Fibroblast of lung (primary cell): ENCODE results near the gene IRF2. TPM values are rescaled to one million over a fixed set of nuclear protein-coding genes. Genes with fewer than 3 reads are reported as not detected.
"Not testable (repeated sequence)": the region's sequence is repeated elsewhere in the genome, so short reads cannot be mapped to it uniquely, and the experiment has no call there.

Experiments
- DNase-seq, 2 donors: peaks; one replicate each; pipeline versions ENCODE4 v3.0.0 to v3.0.0-alpha.2; 2010; ENCODE audit warnings: low read depth in 2 of 2
- H2AFZ ChIP-seq: 2 replicates; pipeline ENCODE4 v1.5.1; 2012; ENCODE audit warnings: low read length, control low read depth, inconsistent platforms
- H3K27ac ChIP-seq: 2 replicates; pipeline ENCODE4 v1.5.1; 2011; ENCODE audit warnings: low read length, control low read depth; ENCODE audit not compliant: insufficient read depth
- H3K27me3 ChIP-seq: 2 replicates; pipeline ENCODE4 v1.5.1; 2011; ENCODE audit warnings: mild to moderate bottlenecking, low read length; ENCODE audit not compliant: control insufficient read depth, insufficient read depth
- H3K36me3 ChIP-seq: 2 replicates; pipeline ENCODE4 v1.5.1; 2011; ENCODE audit warnings: low read length; ENCODE audit not compliant: control insufficient read depth, insufficient read depth
- H3K4me1 ChIP-seq: 2 replicates; pipeline ENCODE4 v1.5.1; 2011; ENCODE audit warnings: low read length; ENCODE audit not compliant: control insufficient read depth, insufficient read depth; ENCODE audit errors: extremely low read depth
- H3K4me2 ChIP-seq: 2 replicates; pipeline ENCODE4 v1.5.1; 2011; ENCODE audit warnings: low read length, control low read depth; ENCODE audit not compliant: insufficient read depth; ENCODE audit errors: extremely low read depth
- H3K4me3 ChIP-seq, 4 experiments: fragments of 200-600 bp in 1 of 4; sonication (generic) in 1 of 4; replicated peaks in 1 of 4; 2 replicates each; pipeline ENCODE4 v1.5.1; 2011 to 2016; ENCODE audit warnings: low read length in 4 of 4, low read depth in 3 of 4, mild to moderate bottlenecking in 3 of 4, control low read depth in 2 of 4, inconsistent platforms in 1 of 4, mixed read lengths in 1 of 4; ENCODE audit not compliant: insufficient read depth in 1 of 4; ENCODE audit errors: control extremely low read depth in 1 of 4
- H3K79me2 ChIP-seq: 2 replicates; pipeline ENCODE4 v1.5.1; 2012; ENCODE audit warnings: mild to moderate bottlenecking, low read length, inconsistent platforms; ENCODE audit not compliant: control insufficient read depth, insufficient read depth
- H3K9ac ChIP-seq: 2 replicates; pipeline ENCODE4 v1.5.1; 2011; ENCODE audit warnings: mild to moderate bottlenecking, low read length, control low read depth; ENCODE audit not compliant: insufficient read depth
- H3K9me3 ChIP-seq: 2 replicates; pipeline ENCODE4 v1.5.1; 2012; ENCODE audit warnings: low read depth, low read length; ENCODE audit not compliant: control insufficient read depth, insufficient read depth
- H4K20me1 ChIP-seq: 2 replicates; pipeline ENCODE4 v1.5.1; 2011; ENCODE audit warnings: low read length; ENCODE audit not compliant: control insufficient read depth, insufficient read depth; ENCODE audit errors: extremely low read depth
- EZH2 ChIP-seq: IDR thresholded peaks from 2 replicates; pipeline ENCODE4 v1.5.1; 2012; ENCODE audit warnings: low read length, control low read depth, mild to moderate bottlenecking; ENCODE audit errors: missing control alignments
- polyA plus RNA-seq, 2 donors: library from polyadenylated mRNA; depleted of rRNA in 1 of 2; stranded (reverse) in 1 of 2; unstranded in 1 of 2; fragments of >200 nt; gene quantifications; 2 replicates each; pipeline ENCODE4 v1.2.1, GENCODE V29; 2011 to 2012; ENCODE audit warnings: missing spikeins in 1 of 2
- total RNA-seq: library from RNA; depleted of rRNA; stranded (reverse); fragments of >200 nt; gene quantifications from 2 replicates; pipeline ENCODE4 v1.2.1, GENCODE V29; 2014
- TF ChIP-seq, protein P1 (sequence below), 2 donors: IDR thresholded peaks in 1 of 2; conservative IDR thresholded peaks in 1 of 2; 1 replicate in 1 of 2; 2 replicates in 1 of 2; pipeline ENCODE4 v1.5.1; 2011 to 2012; ENCODE audit warnings: low read length in 2 of 2, control low read depth in 1 of 2, inconsistent platforms in 1 of 2, low read depth in 1 of 2, mild to moderate bottlenecking in 1 of 2

IRF2 gene
- total and polyA plus RNA-seq, 2 donors (not counting 1 experiment from before 2014, with no cell fraction given): 30.9 to 42.3 TPM

DNA sequence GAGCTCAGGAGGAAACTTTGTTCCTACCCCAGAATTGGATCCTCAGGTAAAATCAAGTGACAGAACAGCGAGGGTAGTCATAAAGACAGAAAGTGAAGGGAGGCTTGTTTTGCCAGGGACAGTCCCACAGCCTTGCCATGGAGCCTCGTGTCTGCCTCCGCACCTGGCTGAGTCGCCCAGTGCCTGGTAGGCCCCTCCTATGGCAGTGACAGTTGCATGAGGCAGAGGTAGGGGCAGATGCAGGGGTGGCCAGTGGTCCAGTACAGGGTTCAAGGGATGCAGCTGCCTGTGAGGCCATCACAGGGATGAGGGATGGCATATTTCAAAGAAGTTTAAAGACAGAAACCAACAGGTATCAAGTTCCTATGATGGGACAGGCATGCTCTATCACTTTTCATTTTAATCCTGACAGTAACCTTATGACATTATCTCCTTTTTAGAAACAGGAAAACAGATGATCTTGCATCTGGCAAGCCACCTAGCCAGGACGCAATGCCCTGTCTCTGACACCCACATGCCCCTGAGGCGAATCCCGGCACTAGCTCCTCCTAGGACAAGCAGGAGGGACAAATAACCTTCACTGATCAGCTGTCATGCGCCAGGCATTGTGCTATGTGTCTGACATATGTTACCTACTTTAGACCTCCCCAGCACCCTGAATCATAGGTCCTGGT is 129.3 kb downstream of the IRF2 start:
- H3K9me3 ChIP-seq: no peaks in the 10 kb centered on the region
- H3K4me1 ChIP-seq: peaks cover 3% of the 10 kb centered on the region
- H3K36me3 ChIP-seq: no peaks in the 10 kb centered on the region
- no peak overlapping the region for H3K9ac ChIP-seq
- H4K20me1 ChIP-seq: no peaks in the 10 kb centered on the region
- no peak overlapping the region for H3K4me2 ChIP-seq
- no peak overlapping the region for H2AFZ ChIP-seq
- no peak overlapping the region for H3K27ac ChIP-seq
- TF ChIP-seq, protein P1, sequence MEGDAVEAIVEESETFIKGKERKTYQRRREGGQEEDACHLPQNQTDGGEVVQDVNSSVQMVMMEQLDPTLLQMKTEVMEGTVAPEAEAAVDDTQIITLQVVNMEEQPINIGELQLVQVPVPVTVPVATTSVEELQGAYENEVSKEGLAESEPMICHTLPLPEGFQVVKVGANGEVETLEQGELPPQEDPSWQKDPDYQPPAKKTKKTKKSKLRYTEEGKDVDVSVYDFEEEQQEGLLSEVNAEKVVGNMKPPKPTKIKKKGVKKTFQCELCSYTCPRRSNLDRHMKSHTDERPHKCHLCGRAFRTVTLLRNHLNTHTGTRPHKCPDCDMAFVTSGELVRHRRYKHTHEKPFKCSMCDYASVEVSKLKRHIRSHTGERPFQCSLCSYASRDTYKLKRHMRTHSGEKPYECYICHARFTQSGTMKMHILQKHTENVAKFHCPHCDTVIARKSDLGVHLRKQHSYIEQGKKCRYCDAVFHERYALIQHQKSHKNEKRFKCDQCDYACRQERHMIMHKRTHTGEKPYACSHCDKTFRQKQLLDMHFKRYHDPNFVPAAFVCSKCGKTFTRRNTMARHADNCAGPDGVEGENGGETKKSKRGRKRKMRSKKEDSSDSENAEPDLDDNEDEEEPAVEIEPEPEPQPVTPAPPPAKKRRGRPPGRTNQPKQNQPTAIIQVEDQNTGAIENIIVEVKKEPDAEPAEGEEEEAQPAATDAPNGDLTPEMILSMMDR (conservative IDR thresholded peaks at IDR 0.05 in 1 of 2, IDR thresholded peaks at IDR 0.05 in 1 of 2; ENCODE audit: low read depth in 1 of 2, low read length in 2 of 2): no peak
- no peak for TF ChIP-seq EZH2
- H3K27me3 ChIP-seq: no peaks in the 10 kb centered on the region
- no peaks in the 10 kb centered on the region for H3K79me2 ChIP-seq
- H3K4me3 ChIP-seq: no peak overlapping the region
- DNase-seq: no peak

DNA sequence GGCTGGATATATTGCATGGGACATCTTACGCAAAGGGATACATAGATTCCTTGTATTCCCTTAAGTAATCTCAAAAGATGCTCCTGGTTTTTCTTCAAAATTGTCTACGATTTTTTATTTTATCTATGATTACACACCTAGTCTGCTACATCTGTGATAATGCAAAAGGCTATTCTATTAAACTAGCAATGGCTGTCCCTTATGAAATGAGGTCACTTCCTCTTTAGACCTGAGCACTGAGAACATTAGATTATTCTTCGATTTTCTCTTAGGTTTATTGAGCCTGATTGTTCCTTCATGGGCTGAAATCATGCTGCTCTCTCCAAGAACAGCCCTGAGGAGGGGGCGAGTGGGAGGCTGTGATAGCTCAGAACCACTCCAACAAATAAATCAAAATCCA is 129.9 kb downstream of the IRF2 start:
- DNase-seq: no peak
- peaks cover 5% of the 10 kb centered on the region for H3K4me1 ChIP-seq
- H3K9me3 ChIP-seq: no peaks in the 10 kb centered on the region
- H3K4me2 ChIP-seq: no peak overlapping the region
- TF ChIP-seq, protein P1 (conservative IDR thresholded peaks at IDR 0.05 in 1 of 2, IDR thresholded peaks at IDR 0.05 in 1 of 2; ENCODE audit: low read depth in 1 of 2, low read length in 2 of 2): no peak
- no peak for TF ChIP-seq EZH2
- H3K4me3 ChIP-seq: no peak overlapping the region
- no peaks in the 10 kb centered on the region for H3K36me3 ChIP-seq
- H3K27ac ChIP-seq: no peak overlapping the region
- H2AFZ ChIP-seq: no peak overlapping the region
- no peaks in the 10 kb centered on the region for H4K20me1 ChIP-seq
- H3K79me2 ChIP-seq: no peaks in the 10 kb centered on the region
- H3K27me3 ChIP-seq: no peaks in the 10 kb centered on the region
- H3K9ac ChIP-seq: no peak overlapping the region

DNA sequence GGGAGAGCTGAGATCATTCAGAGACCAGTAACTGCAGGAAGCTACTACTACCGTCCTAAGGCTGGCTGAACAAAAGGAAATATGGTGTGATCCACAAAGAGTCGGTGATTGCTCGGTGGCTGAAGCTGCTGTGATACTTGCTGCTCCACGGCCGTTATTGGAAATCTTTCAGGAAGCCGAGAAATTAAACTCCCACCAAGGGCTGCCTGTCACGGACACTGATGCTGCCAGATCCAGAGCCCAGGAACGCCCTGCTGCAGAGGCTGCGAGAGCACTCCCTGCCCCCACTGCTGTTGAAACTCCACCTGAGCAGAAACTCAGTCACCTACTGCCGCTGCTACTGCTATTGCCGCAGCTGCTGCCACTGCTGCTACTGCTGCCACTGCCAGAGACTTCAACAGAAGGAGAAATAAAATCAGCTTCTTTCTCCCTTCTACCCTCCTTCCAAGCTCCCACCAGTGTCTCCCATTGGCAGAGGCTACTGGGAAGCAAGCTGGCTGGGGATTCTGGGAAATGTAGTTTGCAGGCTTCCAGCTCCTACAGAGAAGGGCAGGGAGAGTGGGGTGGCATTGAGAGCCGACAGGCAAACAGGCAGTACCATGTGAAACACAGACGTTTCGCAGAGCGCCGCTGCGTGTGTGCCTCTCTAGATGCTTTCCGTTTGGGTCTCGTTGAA is 130.7 kb downstream of the IRF2 start:
- Histone ChIP-seq H3K27ac (no peak overlapping the region), H3K9ac (no peak overlapping the region), H3K9me3 (no peaks in the 10 kb centered on the region)

DNA sequence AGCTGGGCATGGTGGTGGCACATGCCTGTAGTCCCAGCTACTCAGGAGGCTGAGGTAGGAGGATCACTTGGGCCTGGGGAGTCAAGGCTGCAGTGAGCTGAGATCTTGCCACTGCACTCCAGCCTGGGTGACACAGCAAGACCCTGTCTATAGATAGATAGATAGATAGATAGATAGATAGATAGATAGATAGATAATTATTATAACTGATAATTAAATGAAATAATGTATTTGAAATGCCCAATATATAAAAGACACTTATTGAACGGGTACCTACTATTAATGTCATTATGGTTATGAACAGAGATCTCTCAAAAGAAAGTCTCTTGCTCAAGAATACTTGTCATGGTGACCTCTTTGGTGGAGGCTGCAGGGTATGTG is 131.5 kb downstream of the IRF2 start:
- Histone ChIP-seq H3K4me2 (peak overlapping the region; percentile 93), H3K4me3 (peak overlapping the region in 1 of 4 experiments; percentile 84)
- not testable (repeated sequence) for H2AFZ ChIP-seq, H3K27me3 ChIP-seq, H4K20me1 ChIP-seq, H3K27ac ChIP-seq, H3K4me1 ChIP-seq, H3K79me2 ChIP-seq, H3K9me3 ChIP-seq, H3K9ac ChIP-seq, H3K36me3 ChIP-seq, DNase-seq

More for the DNA sequence above, 130.7 kb downstream of the IRF2 start:
- peak overlapping the region; percentile 93 for H3K4me2 ChIP-seq
- H4K20me1 ChIP-seq: no peaks in the 10 kb centered on the region
- H3K4me1 ChIP-seq: peaks cover 5% of the 10 kb centered on the region
- no peaks in the 10 kb centered on the region for H3K36me3 ChIP-seq
- H3K4me3 ChIP-seq: peak overlapping the region; percentile 42 to 84 (median 66)
- no peak for TF ChIP-seq EZH2
- TF ChIP-seq, protein P1 (conservative IDR thresholded peaks at IDR 0.05 in 1 of 2, IDR thresholded peaks at IDR 0.05 in 1 of 2; ENCODE audit: low read depth in 1 of 2, low read length in 2 of 2): no peak
- peak overlapping the region; percentile 98 for H2AFZ ChIP-seq
- H3K27me3 ChIP-seq: no peaks in the 10 kb centered on the region
- H3K79me2 ChIP-seq: no peaks in the 10 kb centered on the region
- DNase-seq: peak; percentile 78 to 81
